Measurements from ENCODE around the gene HEATR1. TPM values are rescaled to one million over a fixed set of nuclear protein-coding genes. Genes with fewer than 3 reads are reported as not detected.
"Not testable (repeated sequence)": the region's sequence is repeated elsewhere in the genome, so short reads cannot be mapped to it uniquely, and the experiment has no call there.

HEATR1 gene
- total and polyA plus RNA-seq, 2 donors (not counting 1 experiment from before 2014, with no cell fraction given), result 6.1 to 50.6 TPM

GRCh38 chr1:236578661-236579060 is 25.7 kb downstream of the HEATR1 start:
- TF ChIP-seq EZH2 (IDR thresholded peaks at IDR 0.05; ENCODE audit: borderline replicate concordance, insufficient read depth, low read depth, low read length, poor library complexity, severe bottlenecking), result no peak
- no peak for TF ChIP-seq CTCF (IDR thresholded peaks at IDR 0.05)
- Histone ChIP-seq H3K9ac (ENCODE audit: low read length) (no peak overlapping the region), H3K4me2 (replicated peaks; ENCODE audit: low read depth, low read length, poor library complexity, severe bottlenecking) (no peak overlapping the region), H3K79me2 (ENCODE audit: control insufficient read depth, insufficient read depth, low read length) (no peaks in the 10 kb centered on the region), H3K27ac (ENCODE audit: low read length in 2 of 2) (no peak overlapping the region), H3K4me1 (ENCODE audit: control insufficient read depth in 2 of 2, insufficient read depth in 2 of 2, low read length in 2 of 2) (no peaks in the 10 kb centered on the region), H3K4me3 (ENCODE audit: control extremely low read depth in 1 of 5, extremely low read depth in 1 of 5, insufficient read depth in 1 of 5, low read depth in 2 of 5, low read length in 4 of 5) (no peak overlapping the region), H3K9me3 (ENCODE audit: control extremely low read depth in 1 of 3, control insufficient read depth in 2 of 3, insufficient read depth in 1 of 3, low read length in 2 of 3) (no peaks in the 10 kb centered on the region), H3K36me3 (replicated peaks in 1 of 2; ENCODE audit: control extremely low read depth in 1 of 2, control insufficient read depth in 1 of 2, extremely low read depth in 1 of 2, insufficient read depth in 2 of 2, low read length in 1 of 2) (peaks cover 0 to 68% of the 10 kb centered on the region in 2 experiments), H3K27me3 (replicated peaks in 1 of 4; ENCODE audit: control extremely low read depth in 1 of 4, control insufficient read depth in 3 of 4, insufficient read depth in 4 of 4, low read length in 3 of 4) (no peaks in the 10 kb centered on the region), H2AFZ (ENCODE audit: insufficient read depth, low read depth, low read length, poor library complexity, severe bottlenecking) (no peak overlapping the region), H4K20me1 (ENCODE audit: control insufficient read depth, insufficient read depth, low read length, poor library complexity, severe bottlenecking) (no peaks in the 10 kb centered on the region)
- CTCF ChIA-PET, result no interaction called here
- POLR2A ChIA-PET, result no interaction called here
- DNase-seq (no peak), ATAC-seq (ENCODE audit: low read depth) (no peak)
- no peak overlapping the region for H3K4me3 Mint-ChIP-seq
- 100% methylated on average over 1 of the region's 3 CpGs for WGBS (ENCODE audit: insufficient coverage)
- no peaks in the 10 kb centered on the region for H3K9me3 Mint-ChIP-seq (ENCODE audit: insufficient read depth)
- H3K4me1 Mint-ChIP-seq, result no peaks in the 10 kb centered on the region
- H3K27ac Mint-ChIP-seq, result no peak overlapping the region
- H3K27me3 Mint-ChIP-seq, result no peaks in the 10 kb centered on the region
- intact Hi-C loops (cut with micrococcal nuclease), result no loop called here

- WGBS (ENCODE audit: insufficient coverage), result 100% methylated on average over 3 of the region's 7 CpGs
- H3K4me3 ChIP-seq (ENCODE audit: control extremely low read depth in 1 of 5, extremely low read depth in 1 of 5, insufficient read depth in 1 of 5, low read depth in 2 of 5, low read length in 4 of 5); H3K9ac ChIP-seq (ENCODE audit: low read length); H3K4me1 Mint-ChIP-seq; CTCF ChIA-PET; H3K27ac ChIP-seq (ENCODE audit: low read length in 2 of 2); H3K4me3 Mint-ChIP-seq; H3K27me3 ChIP-seq (replicated peaks in 1 of 4; ENCODE audit: control extremely low read depth in 1 of 4, control insufficient read depth in 3 of 4, insufficient read depth in 4 of 4, low read length in 3 of 4); H3K4me2 ChIP-seq (replicated peaks; ENCODE audit: low read depth, low read length, poor library complexity, severe bottlenecking); H3K9me3 Mint-ChIP-seq (ENCODE audit: insufficient read depth); H3K9me3 ChIP-seq (ENCODE audit: control extremely low read depth in 1 of 3, control insufficient read depth in 2 of 3, insufficient read depth in 1 of 3, low read length in 2 of 3); H4K20me1 ChIP-seq (ENCODE audit: control insufficient read depth, insufficient read depth, low read length, poor library complexity, severe bottlenecking); H2AFZ ChIP-seq (ENCODE audit: insufficient read depth, low read depth, low read length, poor library complexity, severe bottlenecking); DNase-seq; POLR2A ChIA-PET; intact Hi-C loops (cut with micrococcal nuclease); H3K79me2 ChIP-seq (ENCODE audit: control insufficient read depth, insufficient read depth, low read length); ATAC-seq (ENCODE audit: low read depth); H3K27ac Mint-ChIP-seq; H3K27me3 Mint-ChIP-seq; H3K4me1 ChIP-seq (ENCODE audit: control insufficient read depth in 2 of 2, insufficient read depth in 2 of 2, low read length in 2 of 2): not testable (repeated sequence)
- peaks cover 2 to 70% of the 10 kb centered on the region in 2 experiments for H3K36me3 ChIP-seq (replicated peaks in 1 of 2; ENCODE audit: control extremely low read depth in 1 of 2, control insufficient read depth in 1 of 2, extremely low read depth in 1 of 2, insufficient read depth in 2 of 2, low read length in 1 of 2)
These were observed 27.3 kb downstream of the HEATR1 start for GRCh38 chr1:236577041-236577440.

Measured in B cell (primary cell).